GM21619 (cell line): ENCODE measurements around the gene EPB41L2.
A peak's percentile ranks its signal among the peaks of the same experiment; 100 is the strongest.
"Not testable (repeated sequence)": the region's sequence is repeated elsewhere in the genome, so short reads cannot be mapped to it uniquely, and the experiment has no call there.

ENCODE experiments used
- ATAC-seq: cut with Tn5 transposase; IDR thresholded peaks from one replicate; pipeline ENCODE4 v1.9.1; 2021; ENCODE audit not compliant: unreplicated experiment

Gene EPB41L2

DNA sequence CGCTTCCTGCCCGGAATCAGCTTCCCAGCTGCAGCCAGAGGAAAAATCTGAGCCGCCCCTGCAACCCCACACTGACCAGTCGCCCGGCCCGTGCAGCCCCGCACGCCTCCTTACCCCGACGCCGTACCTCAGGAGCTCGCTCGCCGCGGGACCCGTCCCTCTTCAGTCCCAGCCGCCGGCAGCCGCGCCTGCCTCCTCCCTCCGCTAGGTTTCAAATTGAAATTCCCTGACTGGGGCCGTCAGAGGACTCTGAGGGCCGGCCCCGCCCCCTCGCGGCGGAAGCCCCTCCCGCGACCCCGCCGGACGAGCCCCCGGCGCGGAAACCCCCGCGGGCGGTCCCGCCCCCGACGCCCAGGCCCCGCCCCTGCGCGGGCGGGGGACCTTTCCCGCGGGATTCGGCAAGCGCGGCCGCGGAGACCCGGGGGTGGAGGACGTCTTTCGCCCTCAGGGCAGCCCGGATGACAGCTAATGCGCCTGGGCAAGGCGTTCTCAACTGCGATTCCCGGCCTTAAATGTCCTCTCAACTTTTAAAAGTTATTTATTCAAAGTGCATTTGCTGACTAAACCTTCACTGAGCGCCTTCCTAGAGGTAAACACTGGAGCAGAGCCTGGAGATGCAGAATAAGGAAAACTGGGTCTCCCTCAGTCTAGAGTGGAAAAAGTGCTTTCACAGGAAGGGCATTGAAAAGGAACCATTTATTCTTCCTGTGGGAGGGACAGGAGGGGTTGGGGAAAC, at the start of gene EPB41L2:
TSS of gene EPB41L2 (minus strand) at position 218 of the 736 bp plus-strand sequence. CDS start 106,760 bp downstream, outside the sequence.
- peak; percentile 67 for ATAC-seq

GRCh38 chr6:131112249-131112648, 49.2 kb upstream of the EPB41L2 start:
- no peak for ATAC-seq

DNA sequence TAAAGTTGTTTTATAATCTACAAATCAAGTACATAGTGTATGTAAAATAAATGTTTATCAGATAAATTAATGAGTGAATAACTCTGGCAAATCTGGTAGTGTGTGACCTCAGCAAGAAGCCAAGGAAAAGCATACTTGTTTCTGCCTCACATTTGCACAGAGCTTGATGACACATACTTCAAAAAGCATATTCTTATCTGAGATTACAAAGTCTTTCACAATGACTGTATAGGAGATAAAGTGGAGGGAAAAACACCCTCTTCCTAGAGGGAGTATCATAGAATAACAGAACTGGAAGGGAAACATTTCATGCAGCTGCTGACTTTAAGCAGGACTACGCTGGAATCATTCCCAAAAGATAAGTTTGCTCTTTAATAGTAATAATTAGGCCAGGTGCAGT, 44.1 kb upstream of the EPB41L2 start:
- no peak for ATAC-seq

GRCh38 chr6:131103901-131104300, 40.9 kb upstream of the EPB41L2 start:
- no peak for ATAC-seq

DNA sequence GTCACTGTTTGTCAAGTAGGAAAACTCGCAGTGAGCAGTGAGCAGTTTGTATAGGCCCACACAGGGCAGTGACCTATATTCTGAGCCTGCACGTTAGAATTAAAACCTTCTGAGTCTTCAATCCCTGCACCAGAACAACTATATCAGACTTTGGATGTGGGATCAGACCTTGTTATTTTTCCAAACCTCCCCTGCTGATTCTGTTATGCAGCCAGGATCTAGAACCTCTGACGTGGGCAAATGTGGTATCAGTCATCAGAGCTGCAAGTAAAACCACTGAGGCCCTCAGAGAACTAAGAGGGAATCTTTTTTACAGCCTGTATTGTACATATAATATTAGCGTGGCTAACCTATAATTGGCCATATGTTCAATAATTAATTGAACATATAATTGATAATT, 40.3 kb upstream of the EPB41L2 start:
- no peak for ATAC-seq

GRCh38 chr6:131101911-131102680, 39.1 kb upstream of the EPB41L2 start:
- no peak for ATAC-seq

DNA sequence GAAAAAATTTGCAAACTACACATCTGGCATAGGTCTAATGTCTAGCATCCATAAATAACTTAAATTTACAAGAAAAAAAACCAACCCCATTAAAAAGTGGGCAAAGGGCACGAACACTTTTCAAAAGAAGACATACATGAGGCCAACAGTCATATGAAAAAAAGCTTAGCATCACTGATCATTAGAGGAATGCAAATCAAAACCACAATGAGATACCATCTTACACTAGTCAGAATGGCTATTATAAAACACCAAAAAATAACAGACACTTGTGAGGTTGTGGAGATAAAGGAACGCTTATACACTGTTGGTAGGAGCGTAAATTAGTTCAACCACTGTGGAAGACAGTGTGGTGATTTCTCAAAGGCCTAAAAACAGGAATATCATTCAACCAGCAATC, 33.7 kb upstream of the EPB41L2 start:
- ATAC-seq = no peak

- ATAC-seq = no peak
These were observed 30.3 kb upstream of the EPB41L2 start for GRCh38 chr6:131093334-131093733.

DNA sequence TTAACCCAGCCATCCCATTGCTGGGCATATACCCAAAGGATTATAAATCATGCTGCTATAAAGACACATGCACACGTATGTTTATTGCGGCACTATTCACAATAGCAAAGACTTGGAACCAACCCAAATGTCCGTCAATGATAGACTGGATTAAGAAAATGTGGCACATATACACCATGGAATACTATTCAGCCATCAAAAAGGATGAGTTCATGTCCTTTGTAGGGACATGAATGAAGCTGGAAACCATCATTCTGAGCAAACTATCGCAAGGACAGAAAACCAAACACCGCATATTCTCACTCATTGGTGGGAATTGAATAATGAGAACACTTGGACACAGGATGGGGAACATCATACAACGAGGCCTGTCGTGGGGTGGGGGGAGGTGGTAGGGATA, 28.9 kb upstream of the EPB41L2 start:
- ATAC-seq = not testable (repeated sequence)

GRCh38 chr6:131090339-131090738, 27.3 kb upstream of the EPB41L2 start:
- ATAC-seq = not testable (repeated sequence)

DNA sequence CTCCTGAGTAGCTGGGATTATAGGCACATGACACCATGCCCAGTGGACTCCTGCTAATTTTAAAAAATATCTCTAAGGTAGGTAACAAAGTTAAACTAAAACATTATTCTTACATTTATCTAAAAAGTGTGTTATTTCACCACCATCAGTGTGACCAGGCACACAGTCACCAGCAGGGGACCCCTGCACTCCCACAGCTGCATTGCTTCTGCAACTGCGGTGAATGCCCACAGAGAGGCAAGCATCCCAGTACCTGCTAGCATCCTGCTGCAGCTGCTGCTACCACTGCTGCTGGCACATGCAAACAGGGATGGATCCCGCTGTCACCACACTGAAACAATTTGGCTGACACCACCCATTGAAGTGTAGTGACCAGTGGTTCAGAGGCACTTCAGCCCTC, 21.9 kb upstream of the EPB41L2 start:
- no peak for ATAC-seq

DNA sequence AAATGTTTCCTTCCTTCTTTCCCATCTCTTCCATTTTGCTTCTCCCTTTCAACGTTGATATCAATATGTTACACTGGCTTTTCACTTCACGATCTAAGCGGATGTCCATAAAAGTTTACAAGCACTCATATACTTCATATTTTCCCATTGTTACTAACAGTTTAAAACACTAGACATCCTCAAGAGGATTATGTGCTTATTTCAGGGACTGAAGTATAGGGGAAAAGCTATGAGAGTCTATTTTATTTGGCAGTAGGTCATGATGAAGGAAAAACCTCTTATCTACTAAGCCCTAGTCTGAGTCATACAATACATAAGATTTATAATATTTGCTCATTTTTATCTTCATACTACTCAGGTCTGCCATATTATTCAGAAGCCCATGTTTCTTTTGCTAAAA, 20.6 kb upstream of the EPB41L2 start:
- no peak for ATAC-seq

- no peak for ATAC-seq
These were observed 19.3 kb upstream of the EPB41L2 start for GRCh38 chr6:131082335-131082734.

GRCh38 chr6:131080084-131080483, 17.0 kb upstream of the EPB41L2 start:
- ATAC-seq = no peak

- ATAC-seq = no peak
These were observed 10.5 kb upstream of the EPB41L2 start for GRCh38 chr6:131073577-131073976.

DNA sequence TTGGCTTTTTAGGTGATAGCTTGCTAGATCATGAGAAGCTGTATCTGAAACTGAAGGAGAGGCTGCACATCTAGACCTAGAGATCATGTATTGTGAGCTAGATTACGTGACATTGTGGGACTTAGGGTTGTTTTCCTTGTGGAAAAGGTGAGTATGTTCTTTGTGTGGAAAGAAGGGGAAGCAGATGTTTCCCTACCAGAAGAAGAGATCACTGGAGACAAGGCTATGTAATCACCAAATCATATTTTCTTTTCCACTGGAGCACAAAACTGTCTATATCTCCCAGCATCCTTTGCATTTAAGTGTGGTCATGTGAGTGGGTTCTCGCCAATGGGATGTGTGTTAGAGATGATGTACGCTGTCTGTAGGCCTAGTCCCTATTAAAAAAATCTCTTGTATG, 7.0 kb upstream of the EPB41L2 start:
- no peak for ATAC-seq

DNA sequence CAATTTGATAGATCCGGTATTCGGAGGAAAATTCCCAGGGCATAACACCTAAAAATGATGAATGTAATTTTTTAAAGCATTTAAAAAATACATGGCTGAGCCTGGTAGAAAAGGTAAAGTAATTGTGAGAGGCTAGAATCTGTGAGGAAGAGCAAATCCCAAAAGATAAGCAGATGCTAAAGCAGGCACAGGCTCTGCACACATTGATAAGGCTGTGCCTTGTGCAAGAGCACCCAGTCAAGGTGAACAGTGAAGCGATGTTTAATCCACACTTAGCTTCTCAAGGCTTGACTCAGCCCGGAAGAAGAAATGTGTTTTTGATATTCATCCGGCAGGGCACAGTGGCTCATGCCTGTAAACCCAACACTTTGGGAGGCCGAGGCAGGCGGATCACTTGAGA, 5.1 kb upstream of the EPB41L2 start:
- ATAC-seq = no peak

DNA sequence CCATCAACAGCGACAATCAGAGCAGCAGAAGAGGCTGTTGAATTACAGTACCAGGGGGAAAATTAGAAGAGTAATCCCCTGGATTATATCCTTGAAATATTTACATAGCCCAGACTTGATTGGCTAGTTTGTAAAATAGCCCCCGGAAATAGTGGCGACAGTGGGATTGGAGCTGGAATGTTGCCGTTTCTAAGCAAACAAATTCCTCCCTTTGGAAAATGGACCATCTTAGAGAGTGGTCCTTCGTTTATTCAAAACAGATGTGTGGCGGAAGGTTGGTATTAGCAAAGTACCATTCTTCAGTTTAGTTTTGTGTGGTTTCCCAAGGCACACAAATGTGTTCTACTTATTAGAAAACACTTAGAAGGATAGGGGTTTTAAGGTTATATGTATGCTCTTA, 4.5 kb upstream of the EPB41L2 start:
- no peak for ATAC-seq

GRCh38 chr6:131065824-131066171, 2.8 kb upstream of the EPB41L2 start:
- no peak for ATAC-seq

DNA sequence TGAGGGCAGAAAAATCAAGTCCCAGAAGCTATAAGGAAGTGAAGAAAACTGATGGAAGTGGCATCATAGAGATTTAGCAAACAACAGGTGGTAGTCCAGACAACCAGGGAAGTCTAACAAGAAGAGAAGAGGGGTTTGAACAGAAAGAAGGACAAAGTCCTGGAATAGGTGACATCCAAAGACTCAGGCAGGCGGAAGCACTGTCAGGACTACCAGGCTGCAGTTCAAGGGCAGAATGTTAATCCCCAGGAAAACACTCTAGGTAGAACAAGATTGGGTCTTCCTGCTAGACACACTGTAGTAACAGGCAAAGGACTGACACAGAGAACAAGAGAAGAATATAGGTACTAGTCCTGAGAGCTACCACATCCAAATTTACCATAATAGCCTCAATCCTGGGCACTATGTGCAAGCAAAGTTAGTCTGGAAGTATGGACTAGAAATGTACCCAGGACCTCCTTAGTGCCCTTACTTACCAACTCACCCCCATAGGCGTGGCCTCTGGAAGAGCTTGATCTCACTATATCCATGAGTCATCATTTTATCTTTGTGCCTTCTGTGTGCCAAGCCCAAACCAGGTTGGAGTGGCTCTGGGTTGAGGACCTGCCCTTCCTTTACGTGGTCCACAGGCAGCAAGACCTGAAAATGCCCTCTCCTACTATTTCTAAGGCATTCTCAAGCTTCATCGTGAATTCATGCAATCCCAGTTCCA, 2.2 kb upstream of the EPB41L2 start:
- no peak for ATAC-seq

DNA sequence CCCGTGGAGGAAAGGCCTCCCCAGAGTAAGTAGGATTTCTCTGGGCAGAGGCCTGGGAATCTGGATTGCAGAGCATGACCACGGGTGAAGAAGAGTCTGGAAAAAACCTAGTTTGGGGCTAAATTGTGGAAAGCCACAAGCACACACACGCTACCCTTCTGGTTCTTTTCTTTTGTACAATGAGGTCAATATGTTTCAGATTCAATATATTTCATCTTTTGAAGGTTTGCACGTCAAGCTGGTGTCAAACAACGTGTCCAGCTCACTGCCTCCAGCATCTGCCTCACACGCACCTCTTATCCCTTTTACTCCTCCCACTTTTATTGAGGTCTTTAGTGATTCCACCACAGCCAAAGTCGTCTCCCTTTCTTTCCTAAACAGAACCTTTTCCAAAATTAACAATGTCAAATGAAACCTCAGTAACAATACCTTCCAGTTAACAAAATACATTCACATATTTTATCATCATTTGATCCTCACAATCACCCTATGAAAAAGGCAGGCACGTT, 773 bp upstream of the EPB41L2 start:
- ATAC-seq = no peak
